Measurements from ENCODE around the gene RAPGEF2.

DNA sequence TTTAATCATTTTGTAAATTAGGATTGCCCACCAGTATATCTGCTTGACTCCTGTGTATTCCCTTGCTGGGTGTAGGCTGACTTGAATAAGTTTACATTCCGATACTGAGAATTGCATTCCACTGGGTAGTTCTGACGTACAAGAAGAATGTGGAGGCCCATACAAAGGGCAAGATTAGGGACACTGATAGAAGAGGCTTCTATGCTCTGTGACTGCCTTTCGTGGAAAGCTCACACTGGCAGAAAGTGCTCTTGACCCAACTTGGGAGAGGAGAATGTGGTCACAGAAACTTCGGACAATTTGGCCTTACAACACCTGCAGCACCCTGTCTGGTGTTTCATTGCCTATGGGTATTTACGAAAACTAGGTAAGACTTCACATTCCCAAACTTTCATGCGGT, 126.3 kb downstream of the RAPGEF2 start:
- no peak for TF ChIP-seq EZH2phosphoT487 (IDR thresholded peaks at IDR 0.05; ENCODE audit: borderline replicate concordance, low read length)
- TF ChIP-seq, protein P1, sequence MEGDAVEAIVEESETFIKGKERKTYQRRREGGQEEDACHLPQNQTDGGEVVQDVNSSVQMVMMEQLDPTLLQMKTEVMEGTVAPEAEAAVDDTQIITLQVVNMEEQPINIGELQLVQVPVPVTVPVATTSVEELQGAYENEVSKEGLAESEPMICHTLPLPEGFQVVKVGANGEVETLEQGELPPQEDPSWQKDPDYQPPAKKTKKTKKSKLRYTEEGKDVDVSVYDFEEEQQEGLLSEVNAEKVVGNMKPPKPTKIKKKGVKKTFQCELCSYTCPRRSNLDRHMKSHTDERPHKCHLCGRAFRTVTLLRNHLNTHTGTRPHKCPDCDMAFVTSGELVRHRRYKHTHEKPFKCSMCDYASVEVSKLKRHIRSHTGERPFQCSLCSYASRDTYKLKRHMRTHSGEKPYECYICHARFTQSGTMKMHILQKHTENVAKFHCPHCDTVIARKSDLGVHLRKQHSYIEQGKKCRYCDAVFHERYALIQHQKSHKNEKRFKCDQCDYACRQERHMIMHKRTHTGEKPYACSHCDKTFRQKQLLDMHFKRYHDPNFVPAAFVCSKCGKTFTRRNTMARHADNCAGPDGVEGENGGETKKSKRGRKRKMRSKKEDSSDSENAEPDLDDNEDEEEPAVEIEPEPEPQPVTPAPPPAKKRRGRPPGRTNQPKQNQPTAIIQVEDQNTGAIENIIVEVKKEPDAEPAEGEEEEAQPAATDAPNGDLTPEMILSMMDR (IDR thresholded peaks at IDR 0.05; ENCODE audit: low read depth, low read length, poor library complexity, severe bottlenecking) = no peak
